ENCODE results near the gene DCTN1.

DNA sequence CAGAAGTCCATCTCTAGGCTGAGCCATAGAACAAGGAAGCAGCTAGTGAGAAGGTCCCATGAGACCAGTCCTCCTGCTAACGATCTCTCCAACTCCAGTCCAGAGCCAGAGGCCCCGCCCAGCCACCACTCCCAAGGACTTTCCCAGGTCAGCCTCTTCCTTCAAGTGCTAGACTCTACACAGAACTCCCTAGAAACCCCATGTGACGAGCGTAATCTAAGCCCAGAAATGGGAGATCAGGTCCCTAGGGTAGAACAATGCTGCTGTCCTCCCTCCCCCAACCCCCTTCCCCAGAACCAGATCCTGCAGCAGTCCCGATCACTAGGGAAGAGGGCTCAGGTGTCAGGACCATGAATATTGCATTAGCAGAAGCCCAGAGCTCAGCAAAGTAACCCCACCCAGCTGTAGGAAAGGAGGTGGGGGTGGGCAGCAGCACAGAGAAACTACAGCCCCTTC, 6.9 kb downstream of the DCTN1 start:
- TF ChIP-seq, protein P1, sequence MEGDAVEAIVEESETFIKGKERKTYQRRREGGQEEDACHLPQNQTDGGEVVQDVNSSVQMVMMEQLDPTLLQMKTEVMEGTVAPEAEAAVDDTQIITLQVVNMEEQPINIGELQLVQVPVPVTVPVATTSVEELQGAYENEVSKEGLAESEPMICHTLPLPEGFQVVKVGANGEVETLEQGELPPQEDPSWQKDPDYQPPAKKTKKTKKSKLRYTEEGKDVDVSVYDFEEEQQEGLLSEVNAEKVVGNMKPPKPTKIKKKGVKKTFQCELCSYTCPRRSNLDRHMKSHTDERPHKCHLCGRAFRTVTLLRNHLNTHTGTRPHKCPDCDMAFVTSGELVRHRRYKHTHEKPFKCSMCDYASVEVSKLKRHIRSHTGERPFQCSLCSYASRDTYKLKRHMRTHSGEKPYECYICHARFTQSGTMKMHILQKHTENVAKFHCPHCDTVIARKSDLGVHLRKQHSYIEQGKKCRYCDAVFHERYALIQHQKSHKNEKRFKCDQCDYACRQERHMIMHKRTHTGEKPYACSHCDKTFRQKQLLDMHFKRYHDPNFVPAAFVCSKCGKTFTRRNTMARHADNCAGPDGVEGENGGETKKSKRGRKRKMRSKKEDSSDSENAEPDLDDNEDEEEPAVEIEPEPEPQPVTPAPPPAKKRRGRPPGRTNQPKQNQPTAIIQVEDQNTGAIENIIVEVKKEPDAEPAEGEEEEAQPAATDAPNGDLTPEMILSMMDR (IDR thresholded peaks at IDR 0.05) = no peak
- no peak for TF ChIP-seq EZH2 (IDR thresholded peaks at IDR 0.05; ENCODE audit: borderline replicate concordance, insufficient read depth, low read depth, low read length, poor library complexity, severe bottlenecking)

Data from B cell (primary cell).